GM19372 (cell line): Measurements from ENCODE around the gene ZFHX3.

ENCODE experiments used
- ATAC-seq: cut with Tn5 transposase; IDR thresholded peaks from one replicate; pipeline ENCODE4 v1.9.1; 2021; ENCODE audit warnings: mild to moderate bottlenecking, low read depth, moderate library complexity; ENCODE audit not compliant: unreplicated experiment

The ZFHX3 gene

DNA sequence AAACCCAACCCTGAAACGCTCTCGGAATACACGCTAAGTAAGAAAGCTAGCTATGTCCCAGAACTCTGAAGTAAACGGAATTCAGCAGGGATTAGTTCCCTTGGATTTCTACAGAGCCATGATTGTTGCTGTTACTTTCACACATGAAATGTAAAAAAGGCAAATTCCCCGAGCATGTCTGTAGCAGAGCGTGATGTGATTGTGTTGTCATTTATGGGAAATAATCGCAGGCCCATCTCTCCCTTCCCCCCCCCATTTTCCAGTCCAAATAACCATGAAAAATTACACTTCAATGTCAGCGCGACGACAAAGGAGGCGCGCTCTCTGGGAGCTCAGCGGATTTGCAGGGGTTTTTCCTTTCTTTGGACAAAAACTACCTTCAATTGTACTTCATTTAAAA is 209.0 kb downstream of the ZFHX3 start:
- no peak for ATAC-seq

DNA sequence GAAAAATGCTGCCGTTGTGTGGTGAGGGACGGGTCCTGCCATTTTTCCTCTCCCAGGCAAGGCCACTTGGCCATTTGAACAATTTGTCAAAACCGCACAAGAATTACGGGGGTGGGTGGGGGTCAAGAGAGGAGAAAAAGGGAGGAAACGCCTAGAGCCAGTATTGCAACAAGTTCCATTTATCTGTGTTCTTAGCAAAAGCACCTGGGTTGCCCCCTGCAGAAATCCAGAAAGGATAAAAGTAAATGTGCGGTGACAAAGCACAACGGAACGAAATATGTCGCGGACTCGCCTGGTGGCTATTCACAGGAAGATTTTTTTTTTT is 209.4 kb downstream of the ZFHX3 start:
- no peak for ATAC-seq

DNA sequence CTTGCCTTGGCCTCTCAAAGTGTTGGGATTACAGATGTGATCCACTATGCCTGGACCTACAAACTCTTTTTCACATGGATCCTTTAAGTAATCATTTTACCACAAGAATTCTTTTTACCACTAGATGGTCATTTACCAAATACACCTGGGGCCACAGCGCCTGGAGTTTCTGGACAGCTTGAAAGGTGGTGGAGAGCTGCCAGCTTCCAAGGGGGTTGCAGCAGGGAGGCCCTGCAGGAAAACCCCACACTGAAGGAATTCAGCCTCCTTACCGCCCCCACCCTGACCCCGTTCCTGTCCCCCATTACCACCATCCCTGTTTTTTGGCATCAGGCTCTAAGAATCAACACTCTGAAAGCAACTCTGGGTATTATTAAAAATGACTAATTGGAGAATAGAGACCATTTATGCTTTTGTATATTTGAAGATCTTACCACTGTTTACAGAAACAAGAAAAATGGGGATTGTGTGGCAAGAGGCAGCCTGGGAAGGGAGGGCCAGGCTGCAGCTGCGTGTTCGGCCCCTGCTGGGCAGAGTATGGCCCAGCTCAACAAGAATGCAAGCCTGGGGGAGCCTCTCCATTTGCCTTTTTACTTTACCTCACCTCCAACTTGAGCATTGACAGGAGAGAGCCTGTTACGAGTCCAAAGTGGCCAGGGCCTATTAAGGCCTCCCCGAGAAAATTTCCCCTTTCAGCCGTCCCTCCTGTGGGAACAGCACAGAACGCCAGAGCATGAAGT is 209.9 kb downstream of the ZFHX3 start:
- ATAC-seq, result no peak

DNA sequence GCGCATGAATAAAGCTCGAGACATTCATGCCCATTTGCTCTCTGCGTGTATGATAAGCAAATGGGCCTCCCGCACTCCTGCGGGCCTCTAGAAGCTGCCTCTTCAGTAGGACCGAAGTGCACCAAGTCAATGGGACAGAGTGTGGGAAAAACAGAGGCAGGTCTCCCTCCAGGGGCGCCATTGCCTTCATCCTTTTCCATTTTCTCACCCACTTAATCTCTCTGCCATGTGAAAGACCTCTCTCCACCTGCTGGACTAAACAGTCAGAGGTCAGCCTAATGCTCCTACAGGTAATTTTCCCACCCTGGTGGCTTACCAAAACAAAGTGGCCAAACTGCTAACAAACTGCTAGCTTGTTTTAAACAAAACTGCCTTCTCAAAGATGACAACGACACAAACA is 210.9 kb downstream of the ZFHX3 start:
- ATAC-seq, result no peak

DNA sequence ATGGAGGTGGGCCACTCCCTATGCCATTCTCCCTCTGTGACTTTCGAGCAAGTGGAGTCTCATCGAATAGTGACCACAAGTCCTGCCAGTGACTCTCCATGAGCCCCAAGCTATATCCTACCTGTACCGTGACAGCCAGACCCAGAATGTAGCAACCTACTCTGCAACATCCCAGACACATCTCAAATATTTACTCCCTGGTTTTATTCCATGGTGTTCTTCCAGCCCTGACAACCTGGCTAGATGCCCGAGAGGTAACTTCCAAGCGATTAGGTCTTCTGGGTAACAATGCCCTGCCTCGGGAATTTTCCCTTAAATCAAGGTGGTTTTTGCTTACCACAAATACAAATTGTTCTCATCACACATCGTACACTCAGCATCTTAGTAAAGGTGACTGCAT is 211.7 kb downstream of the ZFHX3 start:
- ATAC-seq, result no peak

DNA sequence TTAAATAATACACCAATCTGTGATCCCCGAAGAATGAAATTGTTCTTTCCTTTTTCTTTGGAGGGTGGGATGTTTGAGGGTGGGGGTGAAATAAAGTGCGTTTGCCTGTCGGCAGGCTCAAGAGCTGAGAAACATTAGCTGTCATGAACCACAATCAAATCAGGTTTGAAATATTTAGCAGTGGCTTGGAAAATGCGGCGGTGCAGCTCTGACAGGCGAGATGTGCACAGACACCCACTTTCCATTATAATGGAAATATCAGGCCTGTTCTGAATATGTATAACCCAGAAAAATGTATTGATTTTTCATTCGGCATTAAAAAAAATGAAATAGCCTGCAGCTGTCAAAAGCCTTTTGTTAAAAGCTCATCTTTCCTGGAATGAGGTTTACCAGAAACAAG is 212.8 kb downstream of the ZFHX3 start:
- ATAC-seq, result no peak

DNA sequence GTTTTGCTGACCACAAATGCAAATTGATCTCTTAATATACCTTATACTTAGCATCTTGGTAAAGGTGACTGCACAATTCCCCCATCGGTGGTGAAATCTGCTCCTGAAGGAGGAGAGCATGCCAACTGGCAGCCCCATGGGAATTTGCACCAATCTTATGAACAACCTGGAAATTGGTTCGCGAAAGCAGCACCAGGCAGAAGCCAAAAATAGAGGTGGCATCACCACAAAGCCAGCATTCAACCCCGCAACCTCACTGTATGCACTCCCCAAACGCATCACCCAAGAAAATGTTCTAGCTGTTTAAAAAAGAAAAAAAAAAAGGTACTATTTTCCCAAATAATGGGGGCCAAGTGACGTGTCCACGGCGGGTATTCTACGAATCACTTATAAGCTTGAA is 213.4 kb downstream of the ZFHX3 start:
- no peak for ATAC-seq

DNA sequence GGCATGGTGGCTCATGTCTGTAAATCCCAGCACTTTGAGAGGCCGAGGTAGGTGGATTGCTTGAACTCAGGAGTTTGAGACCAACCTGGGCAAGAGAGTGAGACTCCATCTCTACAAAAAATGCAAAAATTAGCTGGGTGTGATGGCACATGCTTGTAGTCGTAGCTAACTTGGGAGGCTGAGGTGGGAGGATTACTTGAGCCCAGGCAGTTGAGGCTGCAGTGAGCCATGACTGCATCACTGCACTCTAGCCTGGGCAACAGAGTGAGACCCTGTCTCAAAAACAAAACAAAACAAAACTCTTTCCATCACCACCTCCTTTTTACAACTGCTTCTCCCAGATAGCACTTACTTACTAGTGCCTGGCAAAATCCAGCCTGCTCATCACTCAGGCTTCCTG is 214.0 kb downstream of the ZFHX3 start:
- no peak for ATAC-seq

DNA sequence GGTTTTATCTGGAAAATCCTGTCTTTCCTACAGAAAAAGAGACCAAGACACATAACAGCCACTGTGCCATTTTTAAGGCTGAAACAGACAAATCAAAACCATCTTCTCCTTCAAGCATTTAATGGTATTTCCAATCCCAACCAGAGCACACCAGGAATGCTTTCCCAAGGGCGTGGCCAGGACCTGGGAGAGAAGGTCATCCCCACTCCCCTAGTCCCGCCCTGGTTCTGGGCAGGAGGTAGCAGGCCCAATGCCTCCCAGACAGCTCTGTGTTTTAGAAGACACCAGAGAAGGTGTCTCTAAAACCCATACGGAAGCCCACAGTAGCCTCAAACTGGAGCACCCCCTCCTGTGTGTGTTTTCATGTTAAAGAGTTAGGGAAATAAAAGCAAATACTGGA is 214.4 kb downstream of the ZFHX3 start:
- no peak for ATAC-seq

DNA sequence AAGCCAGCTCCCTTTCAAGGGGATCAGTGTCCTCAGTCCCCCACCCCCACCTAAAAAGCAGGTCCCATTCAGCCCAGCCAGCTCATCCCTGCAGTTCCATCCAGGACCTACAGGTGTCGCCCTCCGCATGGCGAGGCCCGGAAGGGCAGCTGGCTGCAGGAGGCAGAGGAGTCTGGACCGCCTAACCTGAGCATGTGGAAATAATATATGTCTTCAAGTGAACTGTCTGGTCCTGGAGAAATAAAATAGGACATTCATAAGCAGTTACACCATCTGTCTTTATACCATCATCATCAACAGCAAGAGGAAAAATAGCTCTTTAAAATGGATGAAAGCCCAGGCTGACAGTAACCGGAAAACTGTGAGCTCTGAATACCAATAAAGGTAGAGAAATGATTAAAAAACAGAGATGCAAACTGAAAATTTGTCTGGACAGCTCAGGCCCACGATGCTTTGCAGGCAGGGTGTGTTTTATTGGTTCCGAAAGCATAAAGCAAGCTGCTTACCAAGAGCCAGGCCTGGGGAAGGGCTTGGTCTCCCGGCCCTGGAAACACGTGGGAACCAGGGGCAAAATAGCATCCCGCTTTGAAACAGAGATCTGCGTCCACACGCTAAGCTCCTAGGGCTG is 215.2 kb downstream of the ZFHX3 start:
- ATAC-seq, result no peak

DNA sequence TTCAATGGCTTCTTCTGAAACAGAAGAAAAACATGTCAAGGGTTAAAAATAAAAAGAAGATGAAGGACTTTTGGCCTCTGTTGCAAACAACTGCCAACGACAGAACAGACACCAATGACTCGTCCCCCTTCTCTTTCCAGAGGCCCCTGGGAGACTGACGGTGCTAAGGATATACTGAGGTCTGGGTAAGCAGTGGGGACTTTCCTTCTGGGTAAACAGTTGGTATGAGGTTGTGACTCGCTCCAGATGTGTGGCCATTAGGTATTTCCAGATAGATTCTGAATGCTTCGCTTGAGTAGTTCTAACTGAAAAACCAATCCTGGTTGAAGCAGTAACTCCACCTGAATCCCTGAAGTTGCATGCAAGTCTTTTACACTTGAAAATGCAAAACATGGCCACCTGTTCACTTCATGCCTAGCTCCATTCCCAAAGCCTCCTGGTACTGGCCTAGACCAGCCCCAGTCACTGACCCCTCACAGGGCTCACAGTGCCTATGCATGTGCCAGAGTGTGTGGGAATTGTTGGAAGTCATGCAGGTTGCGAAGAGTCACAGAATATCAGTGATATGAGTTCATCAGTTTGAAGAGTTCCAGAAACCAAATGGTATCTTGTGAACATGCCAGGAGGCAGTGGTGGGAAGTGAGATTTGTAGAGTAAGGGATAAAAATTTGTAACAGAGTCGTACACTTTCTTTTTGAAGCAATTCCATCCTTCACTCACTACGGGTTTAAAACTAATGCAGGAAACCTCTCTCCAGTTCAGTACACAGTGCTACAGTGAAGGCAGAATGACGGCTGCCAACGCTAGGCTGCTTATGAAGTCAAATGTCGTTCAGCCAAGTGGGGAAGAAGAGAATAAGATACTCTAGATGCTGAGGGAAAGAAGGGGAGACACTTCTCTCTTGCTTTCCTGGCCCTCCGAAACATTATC is 217.8 kb downstream of the ZFHX3 start:
- no peak for ATAC-seq

DNA sequence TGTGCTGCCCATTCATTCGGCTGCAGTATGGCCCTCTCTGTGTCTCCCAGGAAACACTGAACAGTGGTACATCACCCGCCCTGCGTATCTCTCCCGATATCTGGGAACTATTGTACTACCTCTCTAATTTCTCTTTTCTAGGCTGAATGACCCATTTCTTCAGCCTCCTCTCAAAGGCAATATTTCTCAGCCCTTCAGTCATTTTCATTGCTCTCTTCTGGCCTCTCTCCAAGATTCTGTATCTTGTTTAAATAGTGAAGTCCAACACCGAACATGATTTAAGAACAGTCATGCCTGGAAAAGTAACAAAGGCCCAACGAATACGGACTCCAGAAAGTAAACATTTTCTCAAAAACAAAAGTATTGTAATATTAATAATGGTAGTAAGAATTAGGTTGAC is 220.1 kb downstream of the ZFHX3 start:
- ATAC-seq, result no peak

DNA sequence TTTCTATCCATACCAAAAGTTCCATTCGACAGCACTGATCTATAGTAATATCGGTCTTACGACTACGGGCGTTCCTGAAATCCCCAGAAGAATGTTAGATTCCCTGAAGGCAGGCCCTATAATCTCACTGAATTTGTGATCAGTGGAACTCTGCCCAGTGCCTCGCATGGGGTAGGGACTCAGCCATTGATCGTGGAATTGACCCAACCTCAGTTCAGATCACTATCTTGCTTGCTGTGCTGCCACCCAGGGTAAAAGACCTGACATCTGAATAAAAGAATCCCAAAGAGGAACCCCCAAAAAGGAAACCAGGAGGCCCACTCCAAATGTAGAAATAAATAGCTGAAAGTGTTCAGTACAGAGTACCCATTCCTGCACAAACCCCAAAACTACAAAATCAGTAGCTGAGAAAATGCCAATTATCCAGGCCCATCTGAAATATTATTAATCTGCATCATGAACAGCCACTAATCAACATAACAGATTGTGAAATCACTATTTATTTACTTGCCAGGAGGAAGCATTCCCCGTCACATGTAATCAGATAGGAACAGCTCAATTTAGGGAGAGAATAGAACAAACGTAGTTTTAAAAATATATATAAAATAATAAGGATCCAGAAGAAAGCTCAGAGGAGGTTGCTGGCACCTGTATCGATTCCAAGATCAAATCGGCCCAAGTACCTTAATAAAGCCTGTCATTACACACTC is 221.9 kb downstream of the ZFHX3 start:
- no peak for ATAC-seq

DNA sequence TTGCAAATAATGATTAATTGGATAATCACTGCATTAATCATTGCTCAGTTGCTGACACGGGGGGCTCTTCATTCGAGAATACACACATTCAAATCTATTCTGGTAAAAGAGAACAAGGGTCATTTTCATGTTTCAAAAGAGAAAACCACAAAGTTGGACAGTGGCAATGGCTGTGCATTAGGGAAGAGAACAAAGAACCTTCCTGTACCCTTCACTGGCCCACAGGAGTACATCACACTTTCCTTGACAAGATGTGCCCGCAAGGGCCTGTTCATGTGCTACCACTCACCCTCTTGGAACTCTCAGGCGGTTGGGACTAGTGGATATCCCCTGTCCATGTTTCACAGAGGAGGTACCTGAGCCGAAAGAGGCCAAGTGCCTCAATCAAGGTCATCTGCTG is 223.2 kb downstream of the ZFHX3 start:
- ATAC-seq, result no peak

DNA sequence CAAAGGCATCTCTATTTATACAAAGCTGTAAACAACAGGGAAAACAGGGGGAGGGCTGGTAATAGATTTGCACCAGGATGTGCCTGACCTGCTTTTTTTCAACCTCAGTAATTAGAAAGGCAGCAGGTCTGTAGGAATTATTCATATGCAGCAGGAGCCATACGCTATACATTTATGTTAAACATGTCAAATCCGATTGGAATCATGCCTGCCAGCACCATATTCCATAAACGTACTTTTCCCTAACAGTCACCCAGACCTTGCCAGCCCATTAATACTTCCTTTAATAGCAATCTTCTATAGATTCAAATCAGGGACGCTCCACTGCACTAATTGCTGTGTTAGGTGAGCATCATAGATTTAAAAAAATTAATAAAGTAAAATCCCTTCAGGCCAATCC is 223.9 kb downstream of the ZFHX3 start:
- ATAC-seq, result no peak

DNA sequence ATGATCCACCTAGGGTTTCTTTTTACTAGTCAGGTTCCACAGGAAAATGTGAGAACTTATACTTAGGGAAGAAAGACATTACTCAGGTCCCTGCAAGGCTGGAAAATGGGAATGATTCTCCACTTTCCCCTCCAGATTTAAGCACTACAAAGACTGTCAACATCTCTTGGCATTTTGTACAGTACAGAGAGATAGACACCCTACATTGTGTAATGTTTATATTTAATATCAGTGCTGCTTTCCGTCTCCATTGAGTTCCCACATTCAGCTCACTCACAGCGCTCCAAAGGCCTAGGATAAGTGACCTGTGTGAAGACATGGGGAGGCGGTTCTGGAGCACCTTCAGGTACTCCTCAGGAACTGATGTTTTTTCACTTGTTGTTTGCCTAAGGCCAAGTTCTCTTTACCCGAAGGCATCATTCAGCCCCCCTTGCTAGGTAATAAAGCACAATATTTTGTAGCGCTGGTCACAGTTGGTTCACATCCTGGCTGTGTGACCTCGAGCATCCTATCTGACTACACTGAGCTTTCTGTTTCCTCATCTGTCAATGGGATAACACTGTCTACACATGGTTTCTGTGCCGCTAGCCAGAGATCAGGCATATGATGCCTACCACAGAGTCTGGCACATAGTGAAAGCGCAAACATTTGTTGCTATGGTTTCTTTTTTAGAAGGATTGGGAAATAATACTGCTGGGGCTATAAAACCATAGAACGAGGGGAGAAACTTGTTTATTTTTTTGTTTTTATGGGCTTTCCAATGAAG is 226.6 kb downstream of the ZFHX3 start:
- ATAC-seq, result no peak

DNA sequence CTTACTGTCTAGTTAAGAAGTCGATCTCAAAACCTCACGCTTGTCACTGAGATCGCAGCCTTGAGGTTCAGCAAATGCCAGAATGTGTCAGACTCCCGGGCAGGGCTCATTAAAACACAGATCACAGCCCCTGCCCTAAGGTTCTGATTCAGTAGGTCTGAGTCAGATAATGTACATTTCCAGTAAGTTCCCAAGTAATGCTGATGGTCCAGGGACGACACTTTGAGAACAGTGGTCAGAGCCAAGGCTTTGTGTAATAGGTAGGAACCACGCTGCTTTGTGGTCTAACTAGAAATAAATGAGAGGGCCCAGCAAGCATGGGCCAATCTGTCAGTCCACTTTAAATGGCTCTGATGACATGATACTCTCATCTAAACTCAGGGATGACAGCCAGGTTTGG is 228.6 kb downstream of the ZFHX3 start:
- ATAC-seq, result no peak

DNA sequence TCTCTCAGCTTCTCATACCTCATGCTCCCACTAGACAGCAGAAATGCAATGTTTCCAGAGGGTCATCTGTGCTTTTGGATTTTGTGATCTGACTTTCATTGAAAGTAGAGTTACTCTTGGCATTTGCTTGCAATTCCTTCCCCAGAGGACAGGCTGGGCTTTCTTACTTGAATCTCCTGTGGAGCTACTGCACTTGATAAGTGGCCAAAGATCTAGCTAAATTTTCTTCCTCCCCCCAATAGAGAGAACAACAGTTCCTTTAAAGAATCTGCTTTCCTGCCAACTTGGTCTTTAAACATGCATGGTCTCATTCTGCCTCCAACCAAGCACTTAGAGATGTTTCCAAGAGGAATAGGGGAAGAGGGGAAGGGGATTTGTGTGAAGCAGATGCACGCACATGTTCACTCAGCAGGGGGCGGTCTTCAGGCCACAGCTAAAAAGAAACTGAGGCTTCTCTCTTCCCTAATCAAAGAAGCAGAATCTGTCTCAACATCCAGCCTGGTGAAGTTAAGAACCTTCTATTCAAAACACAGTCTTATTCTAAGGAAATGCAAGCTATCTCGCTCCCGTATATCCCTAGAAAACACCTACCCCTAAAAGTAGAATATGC is 229.6 kb downstream of the ZFHX3 start:
- no peak for ATAC-seq

DNA sequence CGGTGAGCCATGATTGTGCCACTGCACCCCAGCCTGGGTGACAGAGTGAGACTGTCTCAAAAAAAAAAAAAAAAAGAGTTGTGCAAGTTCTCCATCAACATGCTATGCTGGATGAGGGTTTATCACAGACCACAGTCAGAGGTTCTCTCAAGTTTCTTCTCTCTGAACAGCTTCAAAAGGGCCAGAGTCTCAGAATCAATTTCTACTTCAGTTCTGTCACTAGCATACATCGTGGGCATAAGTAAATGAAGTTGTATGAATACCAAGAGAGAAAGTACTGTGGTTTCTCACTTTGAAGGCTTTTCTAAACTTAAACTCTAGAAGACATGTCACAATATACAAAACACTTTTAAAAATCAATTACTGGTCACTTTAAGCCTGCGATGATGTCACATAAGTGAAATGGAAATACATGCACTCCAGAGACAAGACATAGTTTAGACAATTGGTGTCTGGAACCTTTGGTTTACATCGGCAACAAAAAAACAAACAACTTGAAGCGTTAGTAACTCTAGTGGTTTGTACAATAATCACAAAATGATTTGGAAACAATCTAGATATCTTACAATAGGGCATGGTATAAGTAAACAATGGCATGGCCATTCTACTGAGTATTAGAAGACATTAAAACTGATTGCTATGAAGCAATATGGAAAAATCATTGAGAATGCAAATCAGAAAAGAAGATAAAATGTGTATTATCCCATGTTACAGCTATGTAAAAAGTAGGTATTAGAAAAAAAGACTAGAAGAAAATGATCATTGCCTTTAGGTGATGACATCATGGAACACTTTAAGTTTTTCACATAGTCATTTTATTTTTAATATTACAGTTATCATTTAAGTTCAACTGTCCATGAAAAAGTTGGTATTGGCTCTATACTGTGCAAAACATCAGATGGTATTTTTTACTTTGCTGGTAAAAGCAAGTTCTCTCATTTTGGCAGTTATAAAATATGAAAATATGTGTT is 232.3 kb downstream of the ZFHX3 start:
- ATAC-seq, result no peak
